ENCODE results near the gene PITX1.
"Not testable (repeated sequence)": the region's sequence is repeated elsewhere in the genome, so short reads cannot be mapped to it uniquely, and the experiment has no call there.

PITX1 gene

DNA sequence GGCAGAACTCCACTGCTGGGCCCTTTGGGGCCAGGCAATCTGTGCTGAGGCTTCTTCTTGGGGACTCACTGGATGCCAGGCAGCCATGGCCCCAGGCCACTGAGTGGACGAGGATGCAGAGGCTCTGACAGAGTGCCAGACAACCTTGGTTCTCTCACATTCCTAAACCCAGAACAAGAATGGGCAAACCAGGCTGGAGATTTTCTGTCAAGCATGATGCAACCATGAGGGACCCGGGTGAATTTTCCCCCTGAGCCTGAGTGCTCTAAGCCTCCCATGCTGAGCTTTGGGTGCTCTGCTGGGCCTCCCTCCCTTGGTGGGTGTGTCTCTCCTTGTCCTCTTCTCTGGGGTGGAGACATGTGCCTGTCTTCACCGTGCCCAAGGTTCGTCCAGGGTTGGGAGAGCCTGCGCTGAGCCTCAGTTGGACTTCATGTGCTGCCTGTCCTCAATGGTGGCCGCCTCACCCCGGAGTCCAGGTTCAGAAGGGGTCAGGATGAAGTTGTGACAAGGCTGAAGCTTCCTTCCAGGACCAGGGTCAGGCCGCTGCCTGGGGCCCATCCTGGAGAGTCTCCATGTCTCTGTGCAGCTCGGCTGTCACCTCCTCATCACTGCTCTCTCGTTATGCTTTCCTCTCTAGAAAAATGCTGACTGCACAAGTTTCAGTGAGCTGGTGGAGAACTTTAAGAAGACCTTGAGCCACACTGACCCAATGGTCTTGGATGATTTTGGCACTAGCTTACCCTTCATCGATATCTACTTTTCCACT is 24.1 kb downstream of the PITX1 start:
- no peak for DNase-seq (ENCODE audit: low spot score)

DNA sequence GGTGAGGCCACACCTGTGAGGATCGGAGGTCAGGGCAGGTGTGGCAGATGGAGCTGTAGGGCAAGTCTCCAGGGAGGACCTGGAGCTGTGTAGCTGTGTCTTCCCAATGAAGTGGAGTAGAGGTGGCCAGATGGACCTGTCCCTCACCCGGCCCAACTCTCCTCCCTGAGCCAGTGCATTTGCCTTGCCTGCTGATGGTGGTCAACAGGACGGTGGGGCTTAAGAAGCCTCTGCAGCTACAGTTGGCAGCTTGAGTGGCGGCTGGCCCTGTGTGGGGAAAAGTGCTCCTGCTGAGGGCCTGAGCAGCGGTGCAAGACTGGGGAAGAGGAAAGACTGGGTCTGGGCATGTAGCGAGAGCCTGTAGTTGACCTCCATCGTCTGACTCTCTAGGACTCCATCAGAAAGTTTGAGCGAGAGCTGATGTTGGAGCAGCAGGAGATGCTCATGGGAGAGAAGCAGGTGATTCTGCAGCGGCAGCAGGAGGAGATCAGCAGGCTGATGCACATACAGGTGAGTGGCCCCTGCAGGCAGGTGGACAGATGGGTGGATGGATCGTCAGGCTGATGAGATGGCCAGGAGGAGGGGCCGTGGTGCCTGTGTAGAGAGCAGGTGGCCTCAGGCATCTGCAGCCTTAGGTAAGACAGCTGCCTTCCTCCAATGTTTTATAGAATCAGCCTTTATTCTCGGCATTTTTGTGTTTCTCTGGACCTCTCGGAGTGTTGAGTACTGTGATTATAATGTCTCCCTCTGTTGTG is 24.9 kb downstream of the PITX1 start:
- DNase-seq (ENCODE audit: low spot score), result no peak

DNA sequence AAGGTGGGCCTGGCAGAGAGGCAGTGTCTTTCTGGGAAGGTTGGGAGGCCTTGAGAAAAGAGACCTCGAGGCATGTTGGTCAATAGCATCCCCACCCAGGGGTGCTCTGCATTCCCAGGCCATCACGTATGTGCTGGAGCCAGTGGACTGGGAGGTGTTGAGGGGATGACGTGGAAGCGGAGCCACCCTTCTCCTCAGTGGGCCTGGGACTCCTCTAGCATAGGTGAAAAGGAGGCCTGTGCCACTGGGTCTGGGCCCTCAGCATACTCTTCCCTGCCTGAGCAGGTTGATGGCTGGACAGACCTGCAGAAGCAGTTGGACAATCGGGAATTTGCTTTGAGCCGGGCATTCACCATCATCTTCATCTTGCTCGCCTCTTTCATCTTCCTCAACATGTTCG is 25.5 kb downstream of the PITX1 start:
- no peak for DNase-seq (ENCODE audit: low spot score)

DNA sequence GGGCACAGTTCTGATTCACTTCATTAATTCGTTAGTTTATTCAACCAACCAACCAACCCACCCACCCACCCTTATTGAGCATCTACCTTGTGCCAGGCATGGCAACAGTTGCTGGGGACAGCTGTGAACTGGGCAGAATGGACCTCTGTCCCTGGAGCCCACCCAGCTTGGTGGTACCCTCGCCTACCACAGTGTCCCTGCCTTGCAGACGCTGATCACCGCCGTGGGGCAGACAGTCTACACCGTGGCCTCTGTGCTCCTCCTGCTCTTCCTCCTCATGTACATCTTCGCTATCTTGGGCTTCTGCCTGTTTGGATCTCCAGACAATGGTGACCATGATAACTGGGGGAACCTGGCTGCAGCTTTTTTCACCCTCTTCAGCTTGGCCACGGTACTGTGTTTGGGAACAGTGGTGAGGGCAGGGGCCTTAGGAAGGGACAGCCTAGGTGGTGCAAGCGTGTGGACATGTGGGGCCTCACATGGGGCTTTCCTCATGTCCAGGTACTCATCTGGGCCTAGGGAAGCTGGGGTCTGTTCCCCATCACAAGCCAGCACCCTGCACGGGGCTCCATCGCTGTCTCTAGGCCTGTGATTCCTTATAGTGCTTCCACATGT is 26.2 kb downstream of the PITX1 start:
- no peak for DNase-seq (ENCODE audit: low spot score)

DNA sequence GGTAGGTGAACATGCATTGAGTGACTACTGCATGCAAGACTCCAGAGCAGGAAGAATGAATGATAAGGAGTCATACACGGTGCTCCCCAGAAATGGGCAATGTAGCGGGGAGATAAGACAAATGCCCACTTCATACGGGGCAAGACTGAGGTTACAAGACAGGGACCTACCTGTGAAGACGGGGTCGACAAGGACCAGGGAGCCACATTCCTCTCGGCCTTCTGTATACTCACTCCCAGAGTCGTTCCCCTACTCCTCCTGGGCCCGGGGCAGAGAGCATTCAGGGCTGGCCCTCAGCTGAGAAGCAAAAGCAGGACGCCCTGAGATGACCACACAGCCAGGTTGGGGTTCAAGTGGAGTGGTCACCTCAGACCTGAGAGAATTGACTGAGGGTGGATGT is 26.7 kb downstream of the PITX1 start:
- no peak for DNase-seq (ENCODE audit: low spot score)

DNA sequence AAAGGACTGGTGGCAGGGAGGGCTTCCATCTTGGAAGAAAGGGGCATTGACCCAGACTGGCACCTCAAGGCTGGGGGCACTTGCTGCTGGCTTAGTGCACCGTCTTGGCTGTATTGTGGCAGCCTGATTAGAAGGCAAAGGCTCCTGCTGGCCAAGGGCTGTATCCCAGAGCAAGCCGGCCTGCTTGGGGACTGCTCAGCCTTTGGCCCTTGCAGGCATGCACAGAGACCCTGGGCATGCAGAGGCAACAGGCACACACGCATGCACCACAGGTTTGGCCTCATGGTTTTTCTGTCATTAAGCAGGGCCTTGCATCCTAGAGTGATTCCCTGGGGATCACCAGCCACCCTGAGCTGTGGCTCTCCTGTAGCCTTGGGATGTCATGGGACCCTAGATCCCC is 29.0 kb downstream of the PITX1 start:
- no peak for DNase-seq (ENCODE audit: low spot score)

DNA sequence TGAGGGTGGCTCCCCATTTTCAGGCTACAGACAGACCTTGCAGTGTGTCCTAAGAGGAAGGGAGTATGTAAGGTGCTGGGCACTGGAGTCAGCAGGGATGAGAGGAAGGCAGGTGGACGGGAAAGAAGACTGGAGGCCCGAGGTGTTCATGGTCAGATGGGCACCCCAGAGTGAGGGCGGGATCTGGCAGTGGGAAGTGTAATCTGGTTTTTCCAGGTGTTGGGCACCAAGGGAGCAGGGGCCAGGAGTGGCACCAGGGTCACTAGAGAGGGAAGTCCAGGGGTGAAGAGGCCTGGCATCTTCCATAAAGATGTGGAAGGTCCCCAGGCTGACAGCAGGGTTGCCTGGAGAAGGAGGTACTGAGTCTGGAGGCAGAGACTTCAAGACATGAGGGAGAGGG is 29.7 kb downstream of the PITX1 start:
- no peak for DNase-seq (ENCODE audit: low spot score)

DNA sequence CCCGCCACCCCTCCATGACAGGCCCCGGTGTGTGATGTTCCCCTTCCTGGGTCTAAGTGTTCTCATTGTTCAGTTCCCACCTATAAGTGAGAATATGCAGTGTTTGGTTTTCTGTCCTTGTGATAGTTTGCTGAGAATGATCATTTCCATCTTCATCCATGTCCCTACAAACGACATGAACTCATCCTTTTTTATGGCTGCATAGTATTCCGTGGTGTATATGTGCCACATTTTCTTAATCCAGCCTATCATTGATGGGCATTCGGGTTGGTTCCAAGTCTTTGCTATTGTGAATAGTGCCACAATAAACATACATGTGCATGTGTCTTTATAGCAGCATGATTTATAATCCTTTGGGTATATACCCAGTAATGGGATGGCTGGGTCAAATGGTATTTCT is 36.0 kb downstream of the PITX1 start:
- DNase-seq (ENCODE audit: low spot score), result not testable (repeated sequence)

DNA sequence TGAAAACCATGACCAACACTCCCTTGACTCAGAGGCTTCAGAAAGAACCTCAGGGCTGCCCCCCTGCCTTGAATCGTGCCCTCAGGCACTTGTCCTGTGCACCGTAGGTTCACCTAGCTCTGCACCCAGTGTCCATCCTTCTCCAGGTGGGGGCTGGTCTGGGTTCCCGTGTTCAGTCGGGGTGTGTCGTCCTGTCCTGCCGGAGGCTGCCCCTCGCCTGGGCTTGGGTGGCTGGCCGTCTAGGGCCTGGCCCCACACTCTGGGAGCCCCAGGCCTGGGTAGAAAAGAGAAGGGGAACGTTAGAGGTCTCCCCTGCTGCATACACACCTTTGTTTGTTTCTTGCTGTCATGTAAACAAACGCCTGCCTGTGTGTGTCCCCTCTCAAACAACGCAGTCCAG is 37.0 kb downstream of the PITX1 start:
- DNase-seq (ENCODE audit: low spot score), result no peak

DNA sequence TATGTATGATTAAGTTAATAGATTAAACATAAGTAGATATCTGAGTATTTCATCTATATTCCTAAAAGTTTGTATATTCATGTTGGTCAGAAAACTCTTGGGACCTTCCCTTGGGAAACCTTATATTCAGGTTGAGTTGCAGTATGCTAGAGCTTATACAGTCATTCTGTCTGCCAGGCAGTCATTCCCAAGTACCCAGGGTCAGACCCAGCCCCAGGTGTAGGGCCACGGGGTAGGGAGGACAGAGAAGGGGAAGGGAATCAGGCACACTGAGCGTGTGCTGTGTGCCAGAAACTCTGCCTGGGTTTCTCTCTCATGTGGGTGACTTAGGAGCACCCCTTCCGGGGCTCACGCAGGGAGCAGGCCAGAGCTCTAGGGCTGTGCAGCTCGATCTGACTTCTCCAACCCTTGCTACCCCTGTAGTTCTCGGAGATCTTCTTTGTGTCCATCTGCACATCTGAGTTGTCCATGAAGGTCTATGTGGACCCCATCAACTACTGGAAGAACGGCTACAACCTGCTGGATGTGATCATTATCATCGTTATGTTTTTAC is 38.1 kb downstream of the PITX1 start:
- DNase-seq (ENCODE audit: low spot score), result no peak

DNA sequence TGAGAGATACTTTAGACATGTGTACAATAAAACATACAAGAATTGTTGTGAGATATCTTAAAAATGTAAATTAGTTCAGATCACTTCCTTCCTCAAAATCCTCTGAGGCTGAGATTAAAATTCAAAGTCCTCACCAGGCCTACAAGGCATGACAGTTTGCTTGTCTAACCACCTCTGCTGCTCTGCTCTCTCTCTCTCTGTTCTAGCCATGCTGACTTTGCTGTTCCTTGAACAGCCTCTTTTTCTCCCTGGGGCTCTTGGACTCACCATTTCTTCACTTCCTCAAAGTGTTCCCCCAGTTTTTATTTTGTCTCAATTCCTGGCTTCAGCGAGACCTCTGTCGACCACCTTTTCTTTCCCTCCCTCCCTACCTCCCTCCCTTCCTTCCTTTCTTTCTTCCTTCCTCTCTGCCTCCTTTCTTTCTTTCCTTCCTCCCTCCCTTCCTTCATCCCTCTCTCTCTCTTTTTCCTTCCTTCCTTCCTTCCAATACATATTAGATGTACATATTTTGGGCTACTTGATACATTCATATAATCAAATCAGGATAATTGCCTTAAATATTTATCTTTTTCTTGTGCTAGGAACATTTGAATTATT is 39.4 kb downstream of the PITX1 start:
- DNase-seq (ENCODE audit: low spot score), result no peak

DNA sequence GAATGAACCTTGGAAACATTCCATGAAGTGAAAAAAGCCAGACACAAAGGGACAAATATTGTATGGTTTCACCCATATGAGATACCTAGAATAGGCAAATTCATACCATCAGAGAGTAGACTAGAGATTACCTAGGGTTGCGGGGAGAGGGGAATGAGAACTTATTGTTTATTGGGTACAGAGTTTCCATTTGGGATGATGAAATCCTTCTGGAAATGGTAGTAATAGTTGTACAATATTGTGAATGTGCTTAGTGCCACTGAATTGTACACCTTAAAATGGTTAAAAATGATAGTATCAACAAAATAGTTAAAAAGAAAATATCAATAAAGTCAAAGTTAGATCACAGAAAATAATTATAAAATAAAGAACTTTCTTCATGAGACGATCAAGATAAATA is 40.9 kb downstream of the PITX1 start:
- no peak for DNase-seq (ENCODE audit: low spot score)

DNA sequence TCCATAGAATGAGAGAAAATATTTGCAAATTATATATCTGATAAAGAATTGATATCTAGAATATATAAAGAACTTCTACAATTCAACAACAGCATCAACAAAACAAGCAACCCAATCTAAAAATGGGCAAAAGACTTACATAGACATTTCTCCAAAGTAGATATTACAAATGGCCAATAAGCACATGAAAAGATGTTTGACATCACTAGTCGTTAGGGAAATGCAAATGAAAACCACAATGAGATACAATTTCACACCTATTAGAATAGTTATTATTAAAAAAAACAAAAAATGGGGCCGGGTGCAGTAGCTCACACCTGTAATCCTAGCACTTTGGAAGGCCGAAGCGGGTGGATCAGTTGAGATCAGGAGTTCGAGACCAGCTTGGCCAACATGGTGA is 41.9 kb downstream of the PITX1 start:
- no peak for DNase-seq (ENCODE audit: low spot score)

DNA sequence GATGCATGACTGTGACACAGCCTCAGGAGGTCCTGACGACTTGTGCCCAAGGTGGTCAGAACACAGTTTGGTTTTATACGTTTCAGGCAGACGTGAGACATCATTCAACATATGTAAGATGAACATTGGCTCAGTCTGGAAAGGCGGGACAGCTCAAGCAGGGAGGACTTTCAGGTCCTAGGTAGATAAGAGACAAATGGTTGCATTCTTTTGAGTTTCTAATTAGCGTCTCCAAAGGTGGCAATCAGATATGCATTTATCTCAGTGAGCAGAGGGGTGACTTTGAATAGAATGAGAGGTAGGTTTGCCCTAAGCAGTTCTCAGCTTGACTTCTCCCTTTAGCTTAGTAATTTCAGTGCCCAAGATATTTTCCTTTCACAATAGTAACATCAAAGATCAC is 43.8 kb downstream of the PITX1 start:
- not testable (repeated sequence) for DNase-seq (ENCODE audit: low spot score)

DNA sequence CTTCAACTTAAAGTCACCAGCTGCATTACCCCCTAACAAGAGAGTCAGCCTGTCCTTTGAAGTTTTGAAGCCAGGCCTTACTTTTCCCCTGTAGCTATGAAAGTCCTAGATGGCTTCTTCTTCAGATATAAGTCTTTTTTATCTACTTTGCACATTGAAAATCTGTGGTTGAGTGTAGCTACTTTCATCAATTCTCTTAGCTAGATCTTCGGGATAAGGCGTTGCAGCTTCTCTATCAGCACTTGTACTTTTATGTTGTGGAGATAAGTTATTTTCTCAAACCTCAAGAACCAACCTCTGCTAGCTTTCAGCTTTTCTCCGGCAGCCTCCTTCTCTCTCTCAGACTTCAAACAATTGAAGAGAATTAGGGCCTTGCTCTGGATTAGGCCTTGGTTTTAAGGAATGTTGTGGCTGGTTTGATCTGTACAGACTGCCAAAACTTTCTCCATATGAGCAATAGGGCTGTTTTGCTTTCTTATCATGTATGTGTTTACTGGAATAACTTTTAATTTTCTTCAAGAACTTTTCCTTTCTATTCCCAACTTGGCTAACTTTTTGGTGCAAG is 44.7 kb downstream of the PITX1 start:
- DNase-seq (ENCODE audit: low spot score), result no peak

DNA sequence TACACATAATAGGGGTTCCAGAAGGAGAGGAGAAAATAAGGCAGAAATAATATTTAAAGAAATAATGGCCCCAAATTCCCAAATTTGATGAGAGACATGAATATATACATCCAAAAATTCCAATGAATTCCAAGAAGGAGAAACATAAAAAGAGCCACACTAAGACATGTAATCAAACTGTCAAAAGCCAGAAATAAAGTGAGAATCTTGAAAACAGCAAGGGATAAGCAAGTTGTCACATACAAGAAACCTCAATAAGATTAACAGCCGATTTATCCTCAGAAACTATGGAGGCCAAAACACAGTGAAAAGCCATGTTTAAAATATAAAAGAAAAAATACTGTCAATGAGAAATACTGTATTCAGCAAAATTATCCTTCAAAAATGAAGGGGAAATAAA is 51.8 kb downstream of the PITX1 start:
- DNase-seq (ENCODE audit: low spot score), result no peak

DNA sequence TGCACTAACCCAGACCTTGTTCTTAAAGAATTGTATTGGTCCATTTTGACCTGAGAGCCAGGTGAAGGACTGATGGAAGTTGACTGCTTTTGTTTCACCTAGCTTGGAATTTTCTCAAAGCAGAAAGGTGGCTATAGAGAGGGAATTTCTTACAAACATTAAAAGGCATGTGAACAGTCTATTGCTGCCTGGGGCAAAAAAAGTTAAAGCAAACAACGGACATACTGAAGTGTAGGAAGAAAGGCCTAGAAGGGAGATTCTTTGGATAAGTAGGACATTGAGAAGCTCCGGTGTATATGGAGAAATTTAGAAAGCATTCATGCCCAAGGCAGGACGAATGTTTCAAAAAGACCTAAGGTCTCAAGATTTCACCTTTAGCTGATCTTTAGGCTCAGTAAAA is 54.6 kb downstream of the PITX1 start:
- DNase-seq (ENCODE audit: low spot score), result no peak

Measured in activated CD4-positive, alpha-beta T cell treated with anti-CD3 and anti-CD28 coated beads, Interleukin-2, Interleukin-4, amounts not matched to agents 100 ng/mL and 50 ng/mL, durations not matched to agents 16 hours and 8 hours (primary cell).